NCI-H2227 treated with DMSO at 0.1 percent for 48 hours (cell line): ENCODE data around the gene SLC66A3.

Source experiments
- DNase-seq: peaks from one replicate; lab custom pipeline; 2025; lab: John Stamatoyannopoulos, UW

The SLC66A3 gene

DNA sequence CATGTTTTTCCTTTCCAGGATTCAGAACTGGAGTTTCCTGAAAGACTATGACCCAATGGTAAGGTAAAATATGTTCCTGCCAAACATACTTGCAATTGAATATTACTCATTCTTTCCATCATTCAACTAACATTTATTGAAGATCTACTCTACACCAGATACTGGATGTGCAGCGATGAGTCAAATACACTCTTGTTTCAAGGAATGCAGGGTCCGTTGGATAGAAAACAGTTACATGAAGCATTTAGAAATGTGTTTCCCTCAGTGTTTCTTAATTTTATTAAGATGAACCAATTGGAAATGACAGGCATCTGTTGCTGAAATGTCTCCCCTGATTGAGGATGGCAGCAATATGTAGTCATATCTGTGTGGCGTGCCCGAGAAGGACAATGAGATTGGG lies 14.8 kb upstream of the SLC66A3 start:
- no peak for DNase-seq

DNA sequence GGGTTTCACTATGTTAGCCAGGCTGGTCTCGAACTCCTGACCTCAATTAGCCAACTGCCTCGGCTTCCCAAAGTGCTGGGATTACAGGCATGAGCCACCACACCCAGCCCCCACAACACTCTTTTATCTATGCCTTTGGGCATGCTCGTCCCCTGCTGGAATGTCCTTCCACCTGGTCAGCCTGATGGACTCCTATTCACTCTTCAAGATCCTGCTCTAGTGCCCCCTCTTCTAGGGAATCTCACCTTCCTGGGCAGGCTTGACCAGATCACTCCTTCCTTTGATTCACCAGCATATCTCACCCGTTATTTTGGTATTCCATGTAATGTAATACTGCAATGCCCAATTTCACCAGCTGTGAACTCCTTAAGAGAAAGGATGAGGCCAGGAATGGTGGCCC lies 13.9 kb upstream of the SLC66A3 start:
- no peak for DNase-seq

DNA sequence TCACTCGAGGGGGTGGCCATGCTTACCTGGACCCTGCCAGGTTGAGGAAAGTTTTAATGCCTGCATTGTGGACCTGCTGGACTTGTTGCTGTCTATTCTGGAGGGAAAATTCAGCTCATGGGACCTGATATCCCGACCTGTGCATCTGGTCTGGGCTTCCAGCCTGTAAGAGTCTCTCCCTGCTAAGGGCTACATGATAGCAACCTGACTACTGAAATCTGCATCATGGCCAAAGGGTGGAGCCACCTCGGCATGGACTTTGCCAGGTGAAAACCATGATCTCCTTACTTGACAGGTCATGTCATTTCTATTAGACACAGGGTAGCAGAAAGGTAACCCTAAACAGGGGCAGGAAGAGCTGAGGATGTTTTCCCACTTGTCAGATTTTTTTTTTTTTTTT lies 12.9 kb upstream of the SLC66A3 start:
- DNase-seq = no peak

DNA sequence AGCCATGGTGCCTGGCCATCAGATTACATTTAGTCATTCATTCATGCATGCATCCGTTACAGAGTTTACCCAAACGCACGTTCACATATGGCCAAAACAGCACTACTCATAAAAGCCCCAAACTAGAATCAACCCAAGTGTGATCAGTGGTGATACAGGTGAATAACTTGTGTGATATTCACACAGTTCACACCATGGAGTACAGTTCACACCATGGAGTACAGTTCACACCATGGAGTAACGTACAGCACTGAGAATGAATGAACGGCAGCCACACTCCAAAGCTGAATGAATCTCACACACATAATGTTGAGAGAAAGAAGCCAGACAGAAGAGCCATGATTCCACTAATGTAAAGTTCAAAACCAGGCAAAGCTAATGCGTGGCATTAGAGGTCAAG lies 12.3 kb upstream of the SLC66A3 start:
- no peak for DNase-seq

DNA sequence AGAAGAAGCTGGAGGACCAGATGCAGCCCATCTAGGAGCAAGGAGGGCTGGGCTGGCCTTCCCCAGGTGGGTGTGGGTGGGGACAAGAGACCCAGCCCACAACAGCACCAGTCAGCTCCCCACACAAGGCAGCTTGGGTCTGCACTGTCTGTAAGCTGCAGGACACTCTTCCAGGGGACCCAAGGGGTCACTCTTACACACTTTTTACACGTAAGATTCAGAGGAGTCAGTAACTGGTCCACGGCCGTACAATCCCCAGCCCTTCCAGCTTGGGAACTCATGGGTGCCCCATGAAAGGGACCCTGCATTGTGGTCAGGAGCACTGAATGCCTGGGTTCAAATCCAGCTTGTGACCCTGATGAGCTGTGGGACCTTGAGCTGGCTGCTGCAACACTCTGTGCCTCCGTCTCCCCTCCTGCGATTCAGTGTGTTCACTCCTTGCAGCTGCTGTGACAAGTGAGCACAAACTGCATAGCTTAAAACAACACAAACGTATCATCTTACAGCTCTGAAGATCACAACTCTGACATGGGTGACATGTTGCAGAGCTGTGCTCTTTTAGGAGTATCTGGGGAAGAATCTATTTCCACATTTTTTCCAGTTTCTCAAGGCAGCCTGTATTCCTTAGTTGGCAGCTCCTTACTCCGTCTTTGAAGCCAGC lies 11.1 kb upstream of the SLC66A3 start:
- DNase-seq = no peak

DNA sequence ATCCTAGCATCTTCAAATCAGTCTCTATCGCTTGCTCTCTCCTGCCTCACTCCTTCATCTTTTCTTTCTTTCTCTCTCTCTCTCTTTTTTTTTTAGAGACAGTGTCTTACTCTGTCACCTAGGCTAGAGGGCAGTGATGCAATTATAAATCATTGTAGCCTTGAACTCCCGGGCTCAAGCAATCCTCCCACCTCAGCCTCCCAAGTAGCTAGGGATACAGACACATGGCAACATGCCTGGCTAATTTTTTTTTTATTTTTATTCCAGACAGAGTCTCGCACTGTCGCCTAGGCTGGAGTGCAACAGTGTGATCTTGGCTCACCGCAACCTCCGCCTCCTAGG lies 10.6 kb upstream of the SLC66A3 start:
- DNase-seq = no peak

DNA sequence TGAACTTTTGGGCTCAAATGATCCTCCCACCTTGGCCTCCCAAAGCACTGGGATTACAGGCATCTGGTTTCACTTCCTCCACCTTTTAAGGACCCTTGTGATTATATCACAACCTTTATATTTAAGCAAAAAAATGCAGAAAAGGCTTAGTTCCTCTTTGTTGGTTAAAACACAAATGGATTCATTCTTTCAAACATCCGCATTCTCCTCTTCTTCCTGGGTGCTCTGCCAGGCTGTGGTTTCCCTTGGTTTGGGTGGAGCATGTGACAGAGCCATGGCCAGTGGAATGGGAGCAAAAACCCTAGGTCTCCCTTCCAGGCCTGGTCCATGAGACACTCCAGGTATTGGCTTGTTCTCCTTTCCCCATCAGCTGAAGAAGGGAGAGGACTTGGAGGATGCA lies 9.9 kb upstream of the SLC66A3 start:
- DNase-seq = no peak

DNA sequence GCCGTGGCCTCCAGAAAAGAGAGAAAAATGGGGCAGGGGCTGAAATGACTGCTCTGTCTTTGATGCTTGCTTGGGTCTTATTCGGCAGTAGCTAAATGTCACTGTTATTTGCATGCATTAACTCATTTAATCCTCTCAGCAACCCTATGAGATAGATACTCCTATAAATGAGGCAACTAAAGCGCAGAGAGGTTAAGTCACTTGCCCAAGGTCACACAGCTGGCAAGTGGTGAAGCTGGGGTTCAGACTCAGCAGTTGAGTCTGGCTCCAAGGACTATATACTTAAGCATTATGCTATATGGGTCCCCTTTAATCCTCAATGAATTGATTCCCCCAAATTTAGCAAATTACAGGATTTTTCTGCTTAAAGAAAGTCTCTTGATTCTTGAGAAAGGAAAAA lies 9.2 kb upstream of the SLC66A3 start:
- DNase-seq = no peak

DNA sequence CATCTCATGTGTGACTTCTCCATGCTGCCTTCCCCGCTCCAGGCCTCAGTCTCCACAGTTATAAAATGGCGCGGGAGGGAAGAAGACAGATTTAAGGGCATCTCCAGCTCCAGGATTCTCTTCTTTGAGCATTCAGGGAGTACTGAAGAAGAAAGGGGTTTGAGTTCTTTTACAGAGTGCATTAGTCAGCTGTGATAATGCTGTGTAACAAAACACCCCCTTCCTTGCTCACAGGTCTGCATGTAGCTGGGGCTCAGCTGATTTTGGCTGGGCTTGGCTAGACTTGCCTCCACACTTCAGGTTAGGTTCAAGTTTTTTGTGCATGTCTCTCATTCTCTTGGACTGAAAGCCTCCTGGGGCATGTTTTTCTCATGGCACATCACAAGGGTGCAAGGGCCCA lies 8.0 kb upstream of the SLC66A3 start:
- no peak for DNase-seq

DNA sequence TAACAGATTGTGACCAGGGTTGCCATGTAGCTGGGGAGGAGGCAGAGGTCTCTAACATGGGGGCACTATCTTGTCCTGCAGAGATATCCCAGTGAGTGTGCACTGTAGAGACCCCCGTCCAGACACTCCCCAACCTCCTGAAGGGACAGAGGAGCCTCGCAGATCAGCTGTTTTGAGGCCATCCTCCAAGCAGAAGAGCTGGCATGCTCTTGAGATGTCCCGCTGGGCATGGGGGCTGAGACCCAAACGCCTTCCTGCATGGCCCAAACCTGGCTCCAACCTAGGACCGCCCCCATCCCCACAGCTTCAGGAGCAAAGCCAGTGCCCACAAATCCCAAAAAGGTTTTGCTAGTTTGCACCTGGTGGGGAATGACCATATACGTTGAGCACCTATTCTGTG lies 2.7 kb upstream of the SLC66A3 start:
- no peak for DNase-seq

DNA sequence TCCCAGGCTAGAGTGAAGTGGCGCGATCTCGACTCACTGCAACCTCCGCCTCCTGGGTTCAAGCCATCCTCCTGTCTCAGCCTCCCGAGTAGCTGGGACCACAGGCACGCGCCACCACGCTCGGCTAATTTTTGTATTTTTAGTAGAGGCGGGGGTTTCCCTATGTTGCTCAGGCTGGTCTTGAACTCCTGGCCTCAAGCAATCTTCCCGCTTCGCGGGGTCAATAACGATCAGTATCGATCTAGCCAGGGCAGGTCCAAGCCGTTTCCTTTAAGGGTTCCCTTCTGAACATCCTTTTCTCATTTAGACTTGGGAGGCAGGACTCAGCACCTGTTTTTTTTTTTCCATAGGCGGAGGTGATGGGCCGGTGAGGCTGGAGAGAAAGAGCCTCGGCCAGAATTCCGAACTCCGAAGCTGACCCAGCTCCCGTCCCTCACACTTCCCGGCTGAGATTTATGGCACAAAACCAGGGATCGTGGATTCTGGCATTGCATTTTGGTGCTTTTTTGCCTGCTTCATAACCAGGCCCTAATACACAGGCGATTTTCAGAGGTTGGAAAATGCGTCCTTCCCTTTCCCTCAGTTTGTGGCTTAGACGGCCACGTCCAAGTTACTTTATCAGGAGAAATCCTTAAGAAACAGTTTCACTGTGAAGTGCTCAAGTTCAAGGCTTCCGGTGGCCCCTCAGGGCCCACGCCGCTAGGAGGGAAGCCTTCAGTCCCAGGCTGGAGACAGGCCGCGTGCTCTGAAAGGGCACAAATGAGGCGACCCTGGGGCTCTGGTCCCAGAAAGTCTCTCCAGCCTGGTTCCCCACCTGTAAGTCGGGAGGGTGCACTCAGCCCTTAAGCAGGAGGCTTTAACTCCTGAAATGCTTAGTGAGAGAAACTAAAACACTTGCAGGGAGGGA lies 998 bp upstream of the SLC66A3 start:
- no peak for DNase-seq

DNA sequence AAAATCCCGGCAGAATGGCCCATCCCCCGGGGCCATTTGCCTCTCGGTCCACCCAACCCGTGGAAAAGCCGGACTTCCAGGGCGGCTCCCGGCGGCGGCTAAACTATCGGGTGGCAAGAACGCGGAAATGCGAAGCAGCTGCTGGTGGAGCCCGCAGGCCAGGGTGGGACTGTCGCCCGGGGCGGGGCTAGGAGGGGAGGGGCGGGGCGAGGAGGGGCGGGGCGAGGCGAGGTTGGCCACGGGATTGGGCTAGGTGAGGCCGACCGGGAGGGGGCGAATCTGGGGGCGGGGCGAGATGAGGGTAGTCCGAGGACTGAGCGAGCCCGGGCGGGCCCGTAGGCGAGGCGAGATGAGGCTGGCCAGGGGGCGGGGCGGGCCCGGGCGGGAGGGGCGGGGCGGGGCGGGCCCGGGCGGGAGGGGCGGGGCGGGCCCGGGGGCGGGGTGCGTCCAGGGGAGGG lies 315 bp upstream of the SLC66A3 start:
- peak; percentile 94 for DNase-seq

DNA sequence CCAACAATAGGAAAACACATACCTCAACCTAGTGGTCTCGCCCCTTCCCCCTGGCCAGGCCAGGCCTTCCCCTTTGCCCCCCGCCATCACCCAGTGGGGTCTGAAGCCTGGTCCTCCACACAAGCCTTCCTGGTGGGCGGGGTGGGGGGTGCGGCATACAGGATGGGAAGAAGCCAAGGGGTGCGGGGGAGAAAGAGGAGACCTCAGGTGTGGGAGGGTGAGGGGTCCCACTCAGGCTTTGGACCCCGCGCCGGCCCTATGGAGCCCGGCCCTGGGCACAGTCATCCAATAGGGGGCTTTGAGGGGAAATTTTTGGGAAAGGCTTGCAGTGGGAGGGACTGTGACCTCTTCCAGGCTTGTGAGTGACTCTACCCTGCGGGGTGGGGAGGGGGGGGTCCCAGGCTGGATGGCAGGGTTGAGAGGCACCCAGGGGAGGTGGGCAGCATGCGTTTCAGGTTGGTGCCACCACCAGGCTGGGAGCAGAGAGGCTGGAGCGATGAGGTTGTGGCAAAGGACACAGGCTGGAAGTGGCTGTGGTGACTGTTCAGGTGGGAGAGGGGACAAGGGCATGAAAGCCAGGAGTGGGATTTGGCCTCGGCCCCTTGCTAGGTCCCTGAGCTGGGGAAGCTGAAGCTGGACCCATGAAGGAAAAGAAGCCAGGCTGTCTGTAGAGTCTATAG lies 1.3 kb downstream of the SLC66A3 start:
- DNase-seq = no peak

DNA sequence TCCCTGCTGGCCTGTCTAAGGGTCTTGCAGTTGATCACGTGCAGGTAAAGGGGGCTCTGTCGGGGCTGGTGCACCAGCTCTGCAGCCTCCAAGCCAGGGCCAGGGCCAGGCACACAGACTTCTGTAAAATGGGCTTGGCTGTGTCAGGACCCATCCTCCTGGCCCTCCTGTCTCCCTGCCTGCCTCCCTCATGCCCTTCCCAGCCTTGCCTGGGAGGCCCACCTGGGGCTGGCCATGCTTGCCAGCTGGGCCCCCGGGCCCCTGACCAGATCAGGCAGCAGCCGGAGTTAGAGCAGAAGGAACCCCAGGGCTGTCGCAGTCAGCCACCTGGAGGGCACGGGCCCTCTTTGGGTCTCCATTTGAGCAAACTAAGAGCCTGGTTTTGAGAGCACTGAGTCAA lies 2.0 kb downstream of the SLC66A3 start:
- DNase-seq = no peak

DNA sequence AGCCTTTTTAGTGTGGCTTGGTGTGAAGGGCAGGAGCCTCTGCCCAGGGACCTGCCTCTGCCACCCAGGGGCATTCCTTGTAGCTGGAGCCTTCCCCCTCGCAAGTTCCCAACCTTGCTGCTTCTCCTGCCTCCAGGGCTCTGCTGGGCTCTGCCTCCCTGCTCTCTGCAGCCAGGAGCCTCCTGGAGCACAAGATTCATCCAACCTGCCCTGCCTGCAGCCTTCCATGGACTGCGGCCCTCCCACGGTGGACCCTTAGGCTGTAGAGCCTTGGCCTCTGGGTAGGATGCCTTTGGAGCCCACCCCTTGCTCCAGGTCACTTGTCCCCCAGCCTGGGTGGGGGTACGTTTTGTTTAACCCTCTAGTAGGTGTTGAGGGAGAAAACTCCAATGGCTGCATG lies 2.5 kb downstream of the SLC66A3 start:
- DNase-seq = no peak

DNA sequence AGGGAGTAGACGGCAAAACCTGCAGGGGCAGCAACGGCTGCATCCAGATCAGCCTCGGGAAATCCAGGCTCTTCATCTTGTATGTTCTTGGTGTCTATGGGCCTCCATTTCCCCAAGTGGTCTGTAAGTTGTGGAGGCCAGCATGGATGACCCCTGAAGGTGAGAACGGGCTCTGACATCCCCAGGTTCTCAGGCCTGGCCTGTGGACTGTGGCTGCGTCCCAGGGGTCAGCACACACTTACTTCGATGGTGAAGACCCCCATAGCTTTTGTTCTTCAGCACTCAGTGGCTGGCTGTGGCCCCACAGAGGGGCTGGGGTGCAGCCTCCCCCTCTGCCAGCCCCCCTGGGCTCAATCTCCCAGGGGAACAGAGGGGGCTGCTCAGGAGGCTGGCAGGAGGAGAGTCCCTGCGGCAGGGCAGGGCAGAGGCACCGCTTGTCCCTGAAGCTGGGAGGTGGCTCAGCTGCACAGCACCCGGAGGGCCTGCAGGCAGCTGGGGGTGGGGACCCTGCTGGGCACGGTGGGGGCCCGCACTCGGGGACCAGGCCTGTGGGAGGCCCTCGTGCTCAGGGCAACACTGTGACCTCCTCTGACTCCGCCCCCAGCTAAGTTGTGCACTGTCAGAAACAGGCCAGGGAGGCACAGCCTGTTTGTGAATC lies 3.8 kb downstream of the SLC66A3 start:
- DNase-seq = no peak

DNA sequence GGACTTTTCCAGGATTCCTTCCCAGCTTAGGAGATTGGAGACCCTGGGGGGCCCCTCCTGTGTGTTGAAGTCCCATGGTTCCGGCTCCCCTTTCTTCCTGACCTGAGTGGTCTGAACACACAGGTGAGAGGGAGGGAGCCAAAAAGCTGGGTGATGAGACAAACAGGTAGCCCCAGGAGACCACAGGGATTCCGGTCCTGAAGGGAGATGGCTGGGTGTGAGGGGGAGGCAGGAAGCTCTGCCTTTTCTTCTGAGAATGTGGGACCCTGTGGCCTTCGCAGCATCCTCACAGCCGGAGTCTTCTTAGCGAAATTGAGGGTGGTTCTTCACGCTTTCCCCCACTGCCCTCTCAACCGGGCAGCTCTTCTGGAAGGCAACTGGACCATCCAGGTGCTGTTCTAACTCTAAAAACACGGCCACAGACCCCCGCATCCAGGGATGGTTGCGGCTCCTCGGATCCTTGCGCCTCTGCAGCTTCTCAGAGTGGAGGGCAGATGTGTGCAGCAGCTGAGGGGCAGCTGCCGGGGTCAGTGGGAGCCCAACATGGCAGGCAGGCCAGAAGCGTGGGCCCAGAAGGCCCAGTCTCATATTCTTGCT lies 4.4 kb downstream of the SLC66A3 start:
- no peak for DNase-seq

DNA sequence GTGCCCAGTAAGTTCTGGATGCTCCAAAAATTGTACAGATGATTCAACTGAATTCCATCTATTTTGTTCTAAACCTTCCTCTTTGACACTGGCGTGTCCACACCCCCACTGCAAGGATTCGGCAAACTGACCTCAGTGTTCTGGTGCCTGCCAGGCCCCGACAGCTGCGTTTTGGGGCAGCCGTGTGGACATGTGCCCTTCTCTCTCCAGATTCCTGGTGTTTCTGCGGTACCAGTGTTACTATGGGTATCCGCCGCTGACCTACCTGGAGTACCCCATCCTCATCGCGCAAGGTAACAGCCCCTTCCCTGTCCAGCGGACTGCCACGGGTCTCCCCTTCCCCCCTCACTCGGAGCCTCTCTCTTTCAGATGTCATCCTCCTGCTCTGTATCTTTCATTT lies 5.0 kb downstream of the SLC66A3 start:
- no peak for DNase-seq

DNA sequence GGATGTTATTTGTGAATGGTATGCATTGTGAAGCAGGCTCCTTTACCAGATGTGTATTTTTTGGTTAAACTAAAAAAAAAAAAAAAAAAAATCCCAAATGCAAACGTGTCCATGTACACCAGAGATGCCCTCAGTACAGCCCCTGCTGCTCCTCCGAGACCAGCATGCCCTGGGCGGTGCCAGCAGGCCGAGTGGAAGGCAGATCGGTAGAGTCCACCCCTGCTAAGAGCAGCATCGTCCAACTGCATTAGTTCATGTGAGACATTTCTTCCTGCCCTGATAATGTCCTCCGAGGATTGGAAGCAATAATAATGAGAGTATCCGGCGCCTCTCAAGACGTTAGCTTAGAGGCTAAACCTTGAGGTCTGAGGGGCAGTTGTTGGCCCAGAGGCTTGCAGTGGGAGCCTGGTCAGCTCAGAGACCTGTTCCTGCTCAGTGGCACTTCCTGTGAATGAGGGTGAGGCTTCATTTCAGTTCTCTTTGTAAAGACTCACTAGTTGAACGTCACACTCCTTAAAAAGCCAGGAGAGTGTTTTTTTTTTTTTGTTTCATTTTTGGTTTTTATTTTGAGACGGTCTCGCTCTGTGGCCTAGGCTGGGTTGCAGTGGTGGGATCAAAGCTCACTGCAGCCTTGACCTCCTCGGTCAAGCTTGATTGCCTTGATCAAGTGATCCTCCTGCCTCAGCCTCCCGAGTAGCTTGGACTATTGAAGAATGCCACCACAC lies 5.6 kb downstream of the SLC66A3 start:
- DNase-seq = no peak

DNA sequence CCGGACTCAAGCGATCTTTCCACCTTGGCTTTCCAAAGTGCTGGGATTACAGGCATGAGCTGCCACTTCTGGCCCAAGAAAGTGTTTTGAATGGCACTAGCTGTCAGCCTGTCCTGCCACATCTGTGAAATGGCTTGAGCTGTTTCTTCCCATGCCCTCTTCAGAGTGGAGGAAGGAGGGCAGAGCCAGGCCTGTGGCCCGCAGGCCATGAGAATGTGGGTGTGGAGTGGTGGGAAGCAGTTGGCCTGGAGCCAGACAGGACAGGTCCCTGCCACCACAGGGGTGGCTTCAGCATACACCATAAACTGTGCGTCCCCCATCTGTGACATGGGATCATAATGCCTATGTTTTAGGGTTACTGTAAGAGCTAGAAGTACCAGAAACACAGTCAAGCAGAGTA lies 6.5 kb downstream of the SLC66A3 start:
- no peak for DNase-seq
